ENCODE results near the gene RLN2.
"Not testable (repeated sequence)": the region's sequence is repeated elsewhere in the genome, so short reads cannot be mapped to it uniquely, and the experiment has no call there.

RLN2 gene, protein sequence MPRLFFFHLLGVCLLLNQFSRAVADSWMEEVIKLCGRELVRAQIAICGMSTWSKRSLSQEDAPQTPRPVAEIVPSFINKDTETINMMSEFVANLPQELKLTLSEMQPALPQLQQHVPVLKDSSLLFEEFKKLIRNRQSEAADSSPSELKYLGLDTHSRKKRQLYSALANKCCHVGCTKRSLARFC

DNA sequence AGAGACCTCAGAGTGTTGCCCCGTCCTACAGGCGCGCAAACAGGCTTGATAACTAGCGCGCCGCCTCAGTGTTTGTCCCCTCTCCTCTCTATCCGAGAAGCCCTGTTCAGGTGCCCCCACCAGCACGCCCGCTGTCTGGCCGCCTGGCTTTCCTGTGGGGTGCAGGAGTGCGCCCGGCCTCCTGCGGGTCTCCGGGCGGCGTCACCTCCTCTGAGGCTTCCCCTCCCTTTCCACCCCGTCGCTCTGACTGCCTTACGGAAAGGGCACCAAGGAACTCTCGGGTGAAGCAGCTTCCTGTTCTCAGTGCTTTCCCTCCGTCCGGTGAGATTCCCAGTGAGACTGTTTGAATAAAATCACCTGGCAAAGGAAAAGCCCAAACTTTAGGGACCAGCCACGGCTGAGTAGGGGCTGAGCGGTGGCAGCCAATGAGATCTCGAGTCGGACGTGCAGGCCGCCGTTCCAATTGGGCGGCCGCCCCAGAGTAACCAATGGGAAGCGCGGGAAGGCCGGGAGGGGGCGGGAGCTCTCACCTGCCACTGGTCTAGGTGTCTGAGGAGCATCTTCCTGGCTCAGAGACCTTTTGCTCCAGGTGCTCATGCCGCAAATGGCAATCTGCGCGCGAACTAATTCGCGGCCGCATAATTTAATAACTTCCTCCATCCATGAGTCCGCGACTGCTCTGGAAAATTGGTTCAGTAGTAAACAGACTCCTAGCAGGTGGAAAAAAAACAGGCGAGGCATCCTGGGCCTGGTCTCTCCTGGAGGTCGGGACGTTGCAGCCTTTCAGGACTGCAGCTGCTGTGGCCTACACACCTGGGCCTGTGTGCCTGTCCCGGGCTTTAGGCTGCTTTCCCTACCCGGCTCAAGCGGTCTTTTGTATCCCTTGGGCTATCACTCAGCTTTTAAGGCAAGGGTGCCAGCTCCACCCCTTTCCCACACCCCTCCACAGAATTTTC, at the start of gene RLN2:
RLN2 (minus strand) TSS at position 877 of the 956 bp plus-strand sequence; CDS start at position 741, 136 bp downstream.
- DNase-seq: peak in 4 of 58 donors; percentile 0 to 3 (median 0)

DNA sequence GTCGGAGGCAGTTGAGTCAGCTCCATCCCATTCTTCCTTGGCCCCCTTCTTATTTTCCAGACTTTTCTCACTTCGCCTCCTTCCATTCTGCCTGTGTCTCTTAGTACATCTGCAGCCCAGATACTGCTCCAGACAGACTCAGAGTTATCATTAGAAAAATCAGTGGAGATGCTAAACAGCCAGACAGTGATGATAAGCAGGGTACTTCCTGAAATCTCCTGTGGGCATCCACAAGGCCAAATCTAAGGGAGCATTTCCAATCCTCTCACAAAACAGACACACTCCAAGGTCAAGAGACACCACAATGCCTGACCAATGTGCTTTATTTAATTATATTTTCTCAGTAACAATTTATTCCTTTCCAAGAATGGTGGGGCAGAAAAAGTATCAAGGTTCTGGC, 49.7 kb upstream of the RLN2 start:
- DNase-seq: no peak

DNA sequence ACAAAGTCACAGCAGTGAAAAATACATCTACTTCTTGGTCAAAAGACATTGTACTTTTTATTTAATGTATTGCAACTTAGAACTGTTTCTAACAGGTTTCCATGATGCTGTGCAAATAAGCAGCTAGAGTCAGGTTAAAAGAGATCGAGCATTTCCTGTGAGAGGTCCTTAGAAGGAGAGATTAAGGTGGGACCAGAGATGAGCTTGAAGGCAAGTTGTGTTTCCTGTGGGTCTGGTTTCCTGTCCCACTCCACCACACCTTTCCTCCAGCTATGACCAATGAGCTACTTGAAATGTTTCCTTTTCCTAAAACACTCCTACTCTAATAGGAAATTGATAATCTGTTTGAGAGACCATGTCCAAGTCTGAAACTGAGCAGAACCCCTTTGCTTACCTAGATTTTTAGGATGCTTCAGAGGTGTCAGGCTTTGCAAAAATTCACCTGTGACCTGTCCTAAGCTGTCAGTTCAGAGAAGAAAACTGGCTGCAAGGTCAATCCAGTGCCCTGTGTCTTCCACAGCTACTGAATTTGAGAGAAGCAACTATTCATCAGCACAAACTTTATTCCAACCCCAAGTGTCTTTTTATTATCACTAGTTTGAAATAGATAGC, 48.2 kb upstream of the RLN2 start:
- DNase-seq: no peak

DNA sequence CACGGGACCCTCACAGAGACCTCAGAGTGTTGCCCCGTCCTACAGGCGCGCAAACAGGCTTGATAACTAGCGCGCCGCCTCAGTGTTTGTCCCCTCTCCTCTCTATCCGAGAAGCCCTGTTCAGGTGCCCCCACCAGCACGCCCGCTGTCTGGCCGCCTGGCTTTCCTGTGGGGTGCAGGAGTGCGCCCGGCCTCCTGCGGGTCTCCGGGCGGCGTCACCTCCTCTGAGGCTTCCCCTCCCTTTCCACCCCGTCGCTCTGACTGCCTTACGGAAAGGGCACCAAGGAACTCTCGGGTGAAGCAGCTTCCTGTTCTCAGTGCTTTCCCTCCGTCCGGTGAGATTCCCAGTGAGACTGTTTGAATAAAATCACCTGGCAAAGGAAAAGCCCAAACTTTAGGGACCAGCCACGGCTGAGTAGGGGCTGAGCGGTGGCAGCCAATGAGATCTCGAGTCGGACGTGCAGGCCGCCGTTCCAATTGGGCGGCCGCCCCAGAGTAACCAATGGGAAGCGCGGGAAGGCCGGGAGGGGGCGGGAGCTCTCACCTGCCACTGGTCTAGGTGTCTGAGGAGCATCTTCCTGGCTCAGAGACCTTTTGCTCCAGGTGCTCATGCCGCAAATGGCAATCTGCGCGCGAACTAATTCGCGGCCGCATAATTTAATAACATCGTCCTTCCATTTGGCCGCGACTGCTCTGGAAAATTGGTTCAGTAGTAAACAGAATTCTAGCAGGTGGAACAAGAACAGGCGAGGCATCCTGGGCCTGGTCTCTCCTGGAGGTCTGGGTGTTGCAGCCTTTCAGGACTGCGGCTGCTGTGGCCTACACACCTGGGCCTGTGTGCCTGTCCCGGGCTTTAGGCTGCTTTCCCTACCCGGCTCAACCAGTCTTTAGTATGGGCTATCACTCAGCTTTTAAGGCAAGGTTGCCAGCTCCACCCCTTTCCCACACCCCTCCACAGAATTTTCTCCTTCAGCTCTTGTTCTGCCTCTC, 34.8 kb upstream of the RLN2 start, which contains the start of gene RLN1:
RLN1 (minus strand) TSS at position 885 of the 990 bp plus-strand sequence; CDS start at position 755, 130 bp downstream.
- DNase-seq: peak in 6 of 58 donors; percentile 1 to 28 (median 6)

DNA sequence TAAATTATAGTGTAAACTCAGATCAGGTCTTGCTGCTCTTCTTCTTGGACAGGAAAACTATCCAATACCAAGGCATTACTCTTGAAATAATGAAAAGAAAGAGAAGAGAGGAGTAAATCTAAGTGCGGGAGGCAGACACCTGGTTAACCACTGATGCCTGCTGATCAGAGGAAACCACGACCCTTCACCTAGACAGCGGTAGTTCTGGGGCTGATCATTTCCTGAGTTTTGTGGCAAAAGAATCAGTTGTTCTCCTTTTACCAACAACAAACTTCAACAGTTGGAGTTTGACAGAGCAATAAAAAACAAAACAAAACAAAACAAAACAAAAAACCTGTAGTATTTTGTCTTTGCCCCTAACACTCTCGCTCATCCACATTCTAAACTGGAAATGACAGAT, 32.2 kb upstream of the RLN2 start:
- no peak for DNase-seq

DNA sequence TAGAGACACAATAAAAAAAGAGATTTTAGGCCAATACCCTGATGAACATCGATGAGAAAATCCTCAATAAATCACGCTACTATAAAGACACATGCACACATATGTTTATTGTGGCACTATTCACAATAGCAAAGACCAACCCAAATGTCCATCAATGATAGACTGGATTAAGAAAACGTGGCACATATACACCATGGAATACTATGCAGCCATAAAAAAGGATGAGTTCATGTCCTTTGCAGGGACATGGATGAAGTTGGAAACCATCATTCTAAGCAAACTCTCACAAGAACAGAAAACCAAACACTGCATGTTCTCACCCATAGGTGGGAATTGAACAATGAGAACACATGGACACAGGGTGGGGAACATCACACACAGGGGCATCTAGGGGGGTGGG, 26.8 kb upstream of the RLN2 start:
- DNase-seq: not testable (repeated sequence)

DNA sequence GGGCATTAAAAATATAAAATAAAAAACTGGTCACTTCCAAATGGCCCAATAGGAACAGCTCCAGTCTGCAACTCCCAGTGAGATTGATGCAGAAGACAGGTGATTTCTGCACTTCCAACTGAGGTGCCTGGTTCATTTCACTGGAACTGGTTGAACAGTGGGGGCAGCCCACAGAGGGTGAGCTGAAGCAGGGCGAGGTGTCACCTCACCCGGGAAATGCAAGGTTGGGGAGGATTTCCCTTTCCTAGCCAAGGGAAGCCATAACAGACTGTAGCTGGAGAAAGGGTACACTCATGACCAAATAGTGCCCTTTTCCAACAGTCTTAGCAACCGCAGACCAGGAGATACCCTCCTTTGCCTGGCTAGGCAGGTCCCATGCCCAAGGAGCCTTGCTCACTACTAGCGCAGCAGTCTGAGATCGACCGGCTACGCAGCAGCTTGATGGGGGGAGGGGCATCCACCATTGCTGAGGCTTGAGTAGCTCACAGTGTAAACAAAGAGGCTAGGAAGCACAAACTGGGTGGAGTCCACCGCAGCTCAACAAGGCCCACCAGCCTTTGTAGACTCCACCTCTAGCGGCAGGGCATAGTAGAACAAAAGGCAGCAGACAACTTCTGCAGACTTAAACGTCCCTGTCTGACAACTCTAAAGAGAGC, 22.5 kb upstream of the RLN2 start:
- no peak for DNase-seq

DNA sequence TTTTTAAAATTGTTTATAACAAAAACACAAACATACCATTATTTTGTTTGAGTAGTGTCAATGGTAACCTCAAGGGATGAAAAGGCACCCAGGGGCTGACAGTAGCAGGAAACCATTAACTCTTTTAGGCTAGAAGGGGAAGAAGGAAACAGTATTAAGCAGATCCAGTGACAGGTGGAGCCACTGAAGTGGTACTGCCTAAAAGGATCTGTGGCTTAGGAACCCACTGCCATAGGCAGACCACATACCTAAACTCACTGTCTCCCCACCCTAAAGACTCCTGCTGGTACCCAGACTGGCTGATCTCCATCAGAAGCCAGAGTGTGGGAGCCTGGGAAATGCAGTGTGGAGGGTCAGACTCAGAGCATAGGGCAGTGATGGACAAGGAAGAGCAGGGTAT, 21.7 kb upstream of the RLN2 start:
- DNase-seq: no peak

DNA sequence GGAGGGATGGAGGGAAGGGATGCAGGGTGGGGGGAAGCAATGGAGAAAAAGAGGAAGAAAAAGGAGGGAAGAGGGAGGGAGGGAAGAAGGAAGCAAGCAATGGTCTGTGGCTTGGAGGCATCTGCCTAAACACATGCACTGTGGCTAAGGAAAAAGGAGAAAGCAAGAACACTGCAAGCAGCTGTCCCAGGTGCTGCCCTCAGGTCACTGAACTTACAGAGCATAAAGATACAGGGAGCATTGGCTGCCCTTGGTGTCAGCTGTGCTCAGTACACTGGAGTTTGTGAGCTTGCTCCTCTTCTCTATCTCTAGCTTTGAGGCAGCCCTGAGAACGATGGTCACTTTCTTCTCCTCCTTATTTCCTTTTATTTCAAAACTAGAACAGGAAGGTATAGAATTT, 17.1 kb upstream of the RLN2 start:
- not testable (repeated sequence) for DNase-seq

DNA sequence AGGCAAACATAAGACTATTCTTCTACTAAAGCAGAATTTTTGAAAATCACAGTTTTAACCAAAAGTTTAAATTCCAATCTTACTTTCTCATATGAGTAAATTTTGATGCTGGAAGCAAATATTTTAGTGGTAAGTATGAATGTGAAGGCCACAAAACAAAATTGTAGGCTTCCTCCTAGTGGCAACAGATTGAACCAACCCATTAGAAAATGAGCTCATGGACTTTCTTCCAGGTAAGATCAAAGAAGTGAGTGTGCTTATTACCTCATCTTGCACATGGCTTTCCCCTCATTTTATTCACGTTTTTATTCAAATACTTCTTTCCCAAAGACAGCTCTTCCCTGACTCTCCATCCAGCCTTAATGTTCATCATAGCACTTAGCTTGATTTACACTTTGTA, 16.5 kb upstream of the RLN2 start:
- no peak for DNase-seq

DNA sequence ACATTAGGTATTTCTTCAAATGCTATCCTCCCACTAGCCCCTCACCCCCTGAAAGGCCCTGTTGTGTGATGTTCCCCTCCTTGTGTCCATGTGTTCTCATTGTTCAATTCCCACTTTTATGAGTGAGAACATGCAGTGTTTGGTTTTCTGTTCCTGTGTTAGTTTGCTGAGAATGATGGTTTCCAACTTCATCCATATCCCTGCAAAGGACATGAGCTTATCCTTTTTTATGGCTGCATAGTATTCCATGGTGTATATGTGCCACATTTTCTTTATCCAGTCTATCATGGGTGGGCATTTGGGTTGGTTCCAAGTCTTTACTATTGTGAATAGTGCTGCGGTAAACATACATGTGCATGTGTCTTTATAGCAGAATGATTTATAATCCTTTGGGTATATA, 11.9 kb upstream of the RLN2 start:
- not testable (repeated sequence) for DNase-seq

DNA sequence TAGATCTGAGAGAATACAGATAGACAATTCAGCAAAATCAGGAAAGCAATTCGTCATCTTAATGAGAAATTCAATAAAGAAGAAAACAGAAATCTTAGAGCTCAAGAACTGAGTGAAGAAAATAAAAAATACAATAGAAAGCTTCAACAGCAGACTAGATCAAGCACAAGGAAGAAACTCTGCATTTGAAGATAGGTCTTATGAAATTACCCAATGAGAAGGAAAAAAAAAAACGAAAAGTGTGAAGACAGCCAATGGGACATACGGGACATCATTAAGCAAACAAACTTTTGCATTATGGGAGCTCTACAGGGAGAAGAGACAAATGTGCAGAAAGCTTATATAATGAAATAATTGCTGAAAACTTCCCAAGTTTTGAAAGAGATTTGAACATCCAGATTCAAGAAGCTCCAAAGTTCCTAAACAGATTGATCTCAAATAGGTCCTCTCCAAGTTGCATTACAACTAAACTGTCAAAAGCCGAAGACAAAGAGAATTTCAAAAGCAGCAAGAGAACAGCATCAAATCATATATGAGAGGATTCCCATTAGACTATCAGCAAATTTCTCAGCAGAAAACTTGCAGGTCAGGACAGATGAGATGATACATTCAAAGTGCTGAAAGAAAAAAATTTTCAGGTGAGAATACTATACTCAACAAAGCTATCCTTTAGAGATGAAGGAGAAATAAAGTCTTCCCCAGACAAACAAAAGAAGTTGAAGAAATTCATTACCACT, 10.8 kb upstream of the RLN2 start:
- no peak for DNase-seq

DNA sequence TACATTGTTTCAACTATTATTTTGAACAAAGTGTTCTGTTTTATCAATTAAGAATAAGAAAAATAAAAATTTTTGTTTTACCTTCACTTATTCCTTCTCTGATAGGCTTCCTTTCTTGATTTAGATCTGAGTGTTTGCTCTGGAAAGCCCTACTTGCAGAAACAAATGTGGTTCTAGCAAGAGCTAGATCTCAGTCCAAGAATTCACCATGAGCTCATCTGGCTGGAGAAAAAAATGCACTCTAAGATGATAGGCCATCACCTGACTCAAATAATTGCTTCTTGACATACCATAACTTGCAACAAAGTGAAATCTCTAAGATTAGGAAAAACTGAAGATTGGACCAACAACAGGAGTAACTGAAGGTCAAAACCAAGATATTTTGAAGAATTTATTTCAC, 6.3 kb upstream of the RLN2 start:
- DNase-seq: no peak

DNA sequence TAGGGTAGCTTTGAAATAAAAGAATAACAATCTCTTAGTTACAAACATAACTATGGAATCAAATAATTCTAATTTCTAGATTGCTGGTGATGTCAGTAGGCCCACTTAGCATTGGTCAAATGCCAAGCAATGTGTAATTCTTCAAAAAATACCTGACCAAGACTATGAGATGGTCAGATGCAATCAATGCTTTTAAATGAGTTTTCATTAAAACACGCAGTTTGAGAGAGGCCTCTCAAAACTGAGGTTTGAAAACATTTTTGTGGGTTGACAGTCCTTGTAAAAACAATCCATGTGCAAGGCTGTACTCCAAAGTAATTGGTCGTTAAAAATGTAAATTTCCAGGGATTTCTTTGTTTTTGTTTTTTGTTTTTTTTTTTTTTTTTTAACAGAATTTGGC, 1.2 kb upstream of the RLN2 start:
- no peak for DNase-seq

DNA sequence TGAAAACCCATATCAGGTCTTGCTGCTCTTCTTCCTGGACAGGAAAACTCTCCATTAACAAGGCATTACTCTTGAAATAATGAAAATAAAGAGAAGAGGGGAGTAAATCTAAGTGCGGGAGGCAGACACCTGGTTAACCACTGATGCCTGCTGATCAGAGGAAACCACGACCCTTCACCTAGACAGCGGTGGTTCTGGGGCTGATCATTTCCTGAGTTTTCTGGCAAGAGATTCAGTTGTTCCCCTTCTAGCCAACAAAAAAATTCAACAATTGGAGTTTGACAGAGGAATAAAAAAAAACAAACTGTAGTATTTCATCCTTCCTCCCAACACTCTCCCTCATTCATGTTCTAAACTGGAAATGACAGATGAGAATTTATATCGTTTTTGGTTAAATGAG, 3.0 kb downstream of the RLN2 start:
- no peak for DNase-seq

DNA sequence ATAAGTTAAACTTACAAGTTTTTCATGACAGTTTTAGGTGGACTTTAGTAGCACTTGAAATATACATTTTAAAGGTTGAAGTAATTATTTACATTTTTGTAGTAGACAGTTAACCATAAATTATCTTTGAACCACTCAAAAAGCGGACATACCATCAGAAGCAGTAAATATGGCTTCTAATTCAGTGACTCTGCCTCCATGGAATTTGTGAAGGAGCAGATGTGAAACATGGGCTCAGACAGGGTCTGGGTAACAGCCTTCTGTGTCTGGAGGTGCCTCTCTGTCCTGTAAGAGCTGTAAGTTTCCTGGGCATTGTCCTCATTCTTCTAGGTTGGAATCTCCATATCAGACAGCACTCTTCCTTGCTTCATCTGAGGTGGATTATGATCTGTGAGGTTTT, 12.4 kb downstream of the RLN2 start:
- DNase-seq: no peak

DNA sequence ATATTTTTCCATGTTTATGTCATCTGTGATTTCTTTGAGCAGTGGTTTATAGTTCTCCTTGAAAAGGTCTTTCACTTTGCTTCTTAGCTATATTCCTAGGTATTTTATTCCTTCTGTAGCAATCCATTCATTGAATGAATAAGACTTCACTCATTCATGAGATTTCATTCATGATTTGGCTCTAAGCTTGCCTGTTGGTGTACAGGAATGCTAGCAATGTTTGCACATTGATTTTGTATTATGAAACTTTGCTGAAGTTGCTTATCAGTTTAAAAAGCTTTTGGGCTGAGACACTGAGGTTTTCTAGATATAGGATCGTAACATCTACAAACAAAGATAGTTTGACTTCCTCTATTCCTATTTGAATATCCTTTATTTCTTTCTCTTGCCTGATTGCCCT, 15.9 kb downstream of the RLN2 start:
- DNase-seq: no peak

DNA sequence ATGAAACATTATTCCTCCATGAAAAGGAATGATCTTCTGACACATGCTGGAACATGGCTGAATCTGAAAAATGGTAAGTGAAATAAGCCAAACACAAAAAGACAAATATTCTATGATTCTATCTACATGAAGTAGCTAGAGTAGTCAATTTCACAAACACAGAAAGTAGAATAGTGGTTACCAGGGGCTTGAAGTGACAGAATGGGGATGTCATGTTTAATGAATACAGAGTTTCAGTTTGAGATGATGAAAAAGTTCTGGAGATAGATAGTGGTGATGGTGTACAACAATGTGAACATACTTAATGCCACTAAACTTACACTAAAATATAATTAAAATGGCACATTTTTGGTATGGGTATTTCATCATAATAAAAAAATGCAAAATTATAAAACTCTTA, 18.3 kb downstream of the RLN2 start:
- DNase-seq: no peak

DNA sequence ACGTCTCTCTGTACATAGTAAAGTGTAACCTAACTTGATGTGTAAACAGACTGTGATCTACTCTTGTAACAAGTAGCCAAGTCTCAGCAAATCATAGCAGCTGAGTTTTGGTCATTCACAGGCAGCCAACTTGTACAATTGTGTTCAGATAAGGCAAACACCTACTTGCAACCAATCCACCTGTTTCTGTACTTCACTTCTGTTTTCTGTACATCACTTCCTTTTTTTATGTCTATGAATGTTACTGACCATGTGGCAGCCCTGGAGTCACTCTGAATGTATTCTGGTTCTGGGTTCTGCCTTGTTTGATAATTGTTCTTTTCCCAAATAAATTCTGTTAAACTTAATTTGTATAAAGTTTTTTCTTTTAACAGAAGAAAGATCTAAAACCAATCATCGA, 26.0 kb downstream of the RLN2 start:
- no peak for DNase-seq

DNA sequence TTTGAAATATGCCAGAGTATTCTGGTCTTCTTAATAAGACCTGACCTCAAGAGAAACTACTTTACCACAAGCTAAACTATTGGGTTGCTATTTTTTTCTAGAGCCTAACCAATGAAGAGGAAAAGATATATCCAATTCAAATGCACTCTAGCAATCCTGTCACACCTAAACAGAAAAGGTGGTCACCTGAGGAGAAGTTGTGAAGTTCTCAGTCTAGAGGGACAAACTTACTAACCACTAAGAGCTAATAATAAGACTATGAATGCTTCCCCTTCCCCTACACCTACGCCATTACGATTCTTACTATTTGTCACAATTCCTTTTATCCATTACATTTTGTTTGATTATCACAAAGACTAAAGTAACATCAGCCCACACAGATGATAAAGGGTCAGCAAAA, 29.7 kb downstream of the RLN2 start:
- DNase-seq: no peak
